Esophagus muscularis mucosa (tissue), 4 donors: ENCODE data around the gene RP9. TPM values are rescaled to one million over a fixed set of nuclear protein-coding genes. Genes with fewer than 3 reads are reported as not detected.

ENCODE experiments used
- DNase-seq: peaks from one replicate; pipeline ENCODE4 v3.0.0-alpha.2; 2017; ENCODE audit errors: extremely low spot score
- H3K27ac ChIP-seq, 4 donors: fragments of 200-600 bp; sonication (generic); replicated peaks in 1 of 4; 1 replicate in 3 of 4; 2 replicates in 1 of 4; pipeline ENCODE4 v1.5.1; 2016 to 2019; ENCODE audit warnings: mild to moderate bottlenecking in 1 of 4
- H3K27me3 ChIP-seq, 4 donors: fragments of 200-600 bp; sonication (generic); one replicate each; pipeline versions ENCODE4 v1.5.1 to v1.6.0; 2016 to 2019
- H3K36me3 ChIP-seq, 4 donors: fragments of 200-600 bp; sonication (generic); one replicate each; pipeline ENCODE4 v1.5.1; 2016 to 2019
- H3K4me1 ChIP-seq, 4 donors: fragments of 200-600 bp; sonication (generic); one replicate each; pipeline ENCODE4 v1.5.1; 2016 to 2019
- H3K4me3 ChIP-seq, 4 donors: fragments of 200-600 bp; sonication (generic); 1 replicate in 2 of 4; 2 replicates in 2 of 4; pipeline ENCODE4 v1.5.1; 2016 to 2019; ENCODE audit warnings: mild to moderate bottlenecking in 4 of 4, moderate library complexity in 1 of 4
- H3K9me3 ChIP-seq, 4 donors: fragments of 200-600 bp; sonication (generic); 1 replicate in 3 of 4; 2 replicates in 1 of 4; pipeline ENCODE4 v1.5.1; 2016 to 2019
- CTCF ChIP-seq, 3 experiments: fragments of 200-600 bp in 2 of 3; fragments of 450-650 bp in 1 of 3; sonication (generic) in 2 of 3; IDR thresholded peaks; one replicate each; pipeline ENCODE4 v1.5.1; 2017 to 2019; ENCODE audit warnings: antibody characterized with exemption in 3 of 3, mild to moderate bottlenecking in 2 of 3, moderate library complexity in 1 of 3
- EP300 ChIP-seq: sonication (generic); formaldehyde crosslinking; IDR thresholded peaks from one replicate; pipeline ENCODE4 v1.6.1; 2017; ENCODE audit warnings: antibody characterized with exemption
- POLR2A ChIP-seq: fragments of 450-650 bp; IDR thresholded peaks from one replicate; pipeline ENCODE4 v1.6.1; 2017; ENCODE audit warnings: antibody characterized with exemption, moderate library complexity, mild to moderate bottlenecking, low read depth
- POLR2AphosphoS5 ChIP-seq, 2 donors: sonication (generic); formaldehyde crosslinking; IDR thresholded peaks; one replicate each; pipeline ENCODE4 v1.6.1; 2017; ENCODE audit warnings: antibody characterized with exemption in 2 of 2
- WGBS: methylation state at CpG from one replicate; pipeline ENCODE4 v1.1.5; 2018; 5-methylcytosine and 5-hydroxymethylcytosine counted together
- intact Hi-C: fragments of 100-400 bp; cut with DNase I; formaldehyde crosslinking; loops from one replicate; pipeline ENCODE4 v1.15.1; 2023
- total RNA-seq, 4 donors: library from RNA; depleted of rRNA; stranded (reverse); fragments of >200 nt; gene quantifications; one replicate each; pipeline versions ENCODE4 v1.1.0 to v1.2.1, GENCODE V29; 2016

Gene RP9
- total RNA-seq, 4 donors from 2014 or later: 7.6 to 11.5 (median 10.1) TPM

DNA sequence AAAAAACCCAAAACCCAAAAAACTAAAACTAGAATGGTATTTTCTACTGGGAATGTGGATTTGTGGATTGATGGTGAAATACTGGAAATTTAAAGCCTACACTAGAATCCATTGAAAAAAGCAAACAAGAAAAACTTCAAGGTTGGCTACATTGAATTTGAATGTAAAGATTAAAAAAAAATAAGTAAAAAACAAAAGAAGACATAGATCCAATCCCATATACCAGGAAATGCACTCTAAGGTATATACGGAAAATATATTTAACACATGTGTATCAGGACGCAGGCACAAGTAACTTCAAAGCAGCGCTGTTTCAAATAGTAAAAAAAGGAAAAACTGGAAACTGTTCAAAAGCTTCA lies 19.4 kb upstream of the RP9 start:
- DNase-seq: no peak
- Histone ChIP-seq H3K27me3 (no peaks in the 10 kb centered on the region), H3K27ac (peak overlapping the region; percentile 76 to 87 (median 85)), H3K9me3 (no peaks in the 10 kb centered on the region), H3K4me1 (peaks cover 14 to 28% (median 19%) of the 10 kb centered on the region in 4 donors), H3K4me3 (peak overlapping the region; percentile 72 to 79 (median 75)), H3K36me3 (no peaks in the 10 kb centered on the region)
- WGBS: 0% methylated on average over 3 of the region's 3 CpGs
- TF ChIP-seq CTCF (IDR thresholded peaks at IDR 0.05) (no peak), EP300 (no peak), POLR2A (no peak), POLR2AphosphoS5 (IDR thresholded peaks at IDR 0.05) (no peak)
- intact Hi-C loops: no loop called here

- WGBS: 67% methylated on average over 2 of the region's 2 CpGs
- intact Hi-C loops: no loop called here
These were observed 17.9 kb upstream of the RP9 start for GRCh38 chr7:33127085-33127484.

DNA sequence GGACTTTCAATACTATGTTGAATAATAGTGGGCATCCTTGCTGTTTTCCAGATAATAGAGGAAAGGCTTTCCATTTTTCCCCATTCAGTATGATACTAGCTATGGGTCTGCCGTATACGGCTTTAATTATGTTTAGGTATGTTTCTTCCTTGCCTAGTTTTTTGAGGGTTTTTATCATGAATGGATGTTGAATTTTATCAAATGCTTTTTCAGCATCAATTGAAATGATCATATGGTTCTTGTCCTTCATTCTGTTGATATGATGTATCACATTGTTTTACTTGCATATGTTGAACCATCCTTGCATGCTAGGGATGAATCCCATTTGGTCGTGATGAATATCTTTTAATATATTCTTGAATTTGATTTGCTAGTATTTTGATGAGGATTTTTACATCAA lies 9.2 kb upstream of the RP9 start:
- Histone ChIP-seq H3K27ac (no peak overlapping the region), H3K4me1 (no peaks in the 10 kb centered on the region), H3K9me3 (peaks cover 0 to 10% (median 4%) of the 10 kb centered on the region in 4 donors), H3K36me3 (no peaks in the 10 kb centered on the region), H3K27me3 (no peaks in the 10 kb centered on the region), H3K4me3 (no peak overlapping the region)
- no peak for TF ChIP-seq CTCF (IDR thresholded peaks at IDR 0.05)
- no peak for TF ChIP-seq POLR2A
- no peak for TF ChIP-seq POLR2AphosphoS5 (IDR thresholded peaks at IDR 0.05)
- no peak for TF ChIP-seq EP300
- intact Hi-C loops: no loop called here
- WGBS: 96% methylated on average over 3 of the region's 3 CpGs
- no peak for DNase-seq

More at GRCh38 chr7:33127085-33127484, 17.9 kb upstream of the RP9 start:
- TF ChIP-seq POLR2A (no peak), EP300 (no peak), CTCF (IDR thresholded peaks at IDR 0.05) (no peak), POLR2AphosphoS5 (IDR thresholded peaks at IDR 0.05) (no peak)
- H3K4me1 ChIP-seq: peaks cover 14 to 28% (median 18%) of the 10 kb centered on the region in 4 donors
- H3K9me3 ChIP-seq: no peaks in the 10 kb centered on the region
- DNase-seq: no peak
- H3K27ac ChIP-seq: no peak overlapping the region
- H3K27me3 ChIP-seq: no peaks in the 10 kb centered on the region
- no peaks in the 10 kb centered on the region for H3K36me3 ChIP-seq
- no peak overlapping the region for H3K4me3 ChIP-seq

- Histone ChIP-seq H3K9me3 (peaks cover 0 to 10% (median 4%) of the 10 kb centered on the region in 4 donors), H3K4me3 (no peak overlapping the region), H3K4me1 (peaks cover 0 to 2% (median under 1%) of the 10 kb centered on the region in 4 donors), H3K27ac (no peak overlapping the region), H3K36me3 (no peaks in the 10 kb centered on the region), H3K27me3 (no peaks in the 10 kb centered on the region)
- TF ChIP-seq CTCF (IDR thresholded peaks at IDR 0.05) (no peak), POLR2AphosphoS5 (IDR thresholded peaks at IDR 0.05) (no peak), EP300 (no peak), POLR2A (no peak)
- intact Hi-C loops: loop anchor here (5.0 kb wide), 1 partner anchor 268 kb away; no protein-coding TSS in a partner anchor
- DNase-seq: no peak
These were observed 5.8 kb upstream of the RP9 start for GRCh38 chr7:33114976-33115375.

- Histone ChIP-seq H3K27me3 (no peaks in the 10 kb centered on the region), H3K27ac (no peak overlapping the region), H3K4me3 (no peak overlapping the region), H3K9me3 (no peaks in the 10 kb centered on the region), H3K4me1 (peaks cover 19 to 28% (median 27%) of the 10 kb centered on the region in 4 donors), H3K36me3 (no peaks in the 10 kb centered on the region)
- WGBS: 70% methylated on average over 3 of the region's 3 CpGs
- intact Hi-C loops: loop anchor here (5.0 kb wide), 1 partner anchor 264 kb away; no protein-coding TSS in a partner anchor
- DNase-seq: no peak
- TF ChIP-seq EP300 (no peak), POLR2A (no peak), CTCF (IDR thresholded peaks at IDR 0.05) (no peak), POLR2AphosphoS5 (IDR thresholded peaks at IDR 0.05) (no peak)
These were observed 2.4 kb upstream of the RP9 start for GRCh38 chr7:33111614-33112013.
